HG03196 (cell line): ENCODE data around the gene DLG2.

Source experiments
- ATAC-seq: cut with Tn5 transposase; IDR thresholded peaks from one replicate; pipeline ENCODE4 v1.9.1; 2021; ENCODE audit not compliant: unreplicated experiment

The DLG2 gene

GRCh38 chr11:83713708-83714107 is 1913.4 kb downstream of the DLG2 start:
- no peak for ATAC-seq

- ATAC-seq = no peak
These were observed 1916.0 kb downstream of the DLG2 start for GRCh38 chr11:83711106-83711527.

- ATAC-seq = no peak
These were observed 1917.7 kb downstream of the DLG2 start for GRCh38 chr11:83709434-83709833.

DNA sequence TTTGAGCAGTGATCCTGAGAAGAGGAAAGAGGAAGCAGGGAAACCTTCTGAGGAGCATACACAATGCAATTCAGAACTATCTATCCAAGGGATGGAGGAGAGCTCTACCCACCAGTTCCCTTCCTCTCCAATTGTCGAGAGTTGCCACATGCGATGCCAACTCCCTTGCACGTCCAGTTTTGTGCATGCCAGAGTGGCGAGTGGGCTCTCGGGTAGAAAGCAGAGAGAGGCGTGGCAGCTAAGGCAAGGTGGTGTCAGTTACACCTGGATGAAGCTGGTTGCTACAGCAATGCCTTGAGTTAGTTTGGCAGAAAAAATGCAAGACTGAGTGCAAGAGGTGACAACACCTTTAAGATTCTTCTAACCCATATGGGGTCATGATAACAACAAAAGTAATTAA is 1920.6 kb downstream of the DLG2 start:
- ATAC-seq = no peak

DNA sequence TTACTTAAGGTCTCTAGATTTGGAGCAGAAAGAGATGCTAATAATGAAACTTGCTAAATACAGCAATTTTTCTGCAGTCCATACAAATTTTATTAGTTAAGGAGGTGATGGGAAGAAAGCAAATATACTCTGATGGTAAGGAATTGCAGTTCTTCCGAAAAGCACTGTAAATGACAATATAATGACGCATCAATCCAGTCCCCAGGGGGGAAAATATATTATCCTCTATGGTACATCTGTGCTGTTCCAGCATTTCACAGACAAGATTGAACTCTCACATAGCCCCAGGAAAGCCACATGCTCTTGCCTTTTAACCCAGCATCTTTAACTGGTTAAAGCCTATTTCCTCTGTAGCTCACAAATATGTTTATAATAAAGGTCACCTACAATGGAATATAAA is 1924.3 kb downstream of the DLG2 start:
- ATAC-seq = no peak

- ATAC-seq = no peak
These were observed 1929.6 kb downstream of the DLG2 start for GRCh38 chr11:83697518-83697917.

- ATAC-seq = no peak
These were observed 1932.1 kb downstream of the DLG2 start for GRCh38 chr11:83695046-83695445.

DNA sequence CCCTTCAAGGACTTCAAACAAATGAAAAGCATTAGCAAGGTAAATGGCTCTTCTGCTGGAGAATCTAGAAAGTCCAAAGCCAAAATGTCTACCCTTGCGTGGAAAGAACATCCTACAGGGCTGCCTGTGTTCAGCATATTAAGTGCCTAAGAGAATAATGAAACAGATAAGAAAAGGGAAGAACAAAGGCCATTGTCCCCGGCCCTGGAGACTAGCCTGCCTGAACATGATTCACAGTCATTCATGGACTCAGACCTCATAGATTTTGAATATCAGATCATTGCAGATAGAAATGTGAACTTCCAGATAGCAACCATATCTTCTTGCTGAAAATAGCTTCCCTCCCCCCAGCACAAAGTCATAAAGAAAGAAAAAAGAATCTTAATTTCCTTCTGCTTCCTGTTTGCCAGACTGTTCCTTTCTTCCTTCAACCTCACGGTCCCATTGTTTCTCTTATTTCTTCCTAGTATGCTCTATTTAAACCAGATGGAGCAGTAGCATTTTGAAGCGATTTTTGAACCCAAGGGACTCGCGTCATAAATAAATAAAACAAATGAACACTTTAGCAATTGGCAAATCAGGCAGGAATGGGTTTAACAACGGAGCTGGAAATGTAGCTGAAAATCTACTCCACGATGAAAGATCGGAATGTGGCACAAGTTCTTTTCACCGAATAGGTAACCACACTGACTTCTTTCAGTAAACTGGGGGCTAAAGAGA is 1932.8 kb downstream of the DLG2 start:
- ATAC-seq = no peak

DNA sequence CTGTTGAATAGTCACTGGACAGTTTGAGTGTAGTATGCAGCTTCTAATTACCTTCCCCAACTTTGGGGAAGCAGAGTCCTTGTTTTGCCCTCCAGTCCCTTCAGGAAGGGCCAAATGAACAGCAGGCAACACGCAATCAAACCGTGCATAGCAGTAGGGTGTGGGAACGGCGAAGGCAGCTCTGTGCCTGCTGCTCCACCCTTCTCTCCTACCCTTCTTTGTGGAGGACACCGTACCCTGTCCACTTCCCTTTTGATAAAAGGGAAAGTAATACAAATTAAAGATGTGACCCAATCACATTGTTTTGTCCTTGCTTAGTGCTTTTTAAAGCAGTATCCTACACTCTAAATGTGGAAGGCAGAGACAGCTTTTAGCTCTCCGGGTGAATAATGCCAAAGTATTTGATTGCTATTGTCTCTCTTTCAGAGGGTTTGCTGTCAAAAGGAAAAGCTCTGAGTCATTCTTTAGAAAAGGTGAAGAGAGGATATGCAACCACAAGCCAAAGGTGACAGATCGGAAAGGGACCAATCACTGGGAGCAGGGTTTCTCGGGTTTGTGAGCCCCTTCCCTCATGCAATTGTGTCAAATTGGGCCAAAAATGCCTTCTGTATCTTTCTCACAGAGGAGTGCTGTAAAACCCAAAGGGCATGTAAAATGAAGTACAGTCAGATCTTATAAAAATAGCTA is 1933.7 kb downstream of the DLG2 start:
- ATAC-seq = no peak

DNA sequence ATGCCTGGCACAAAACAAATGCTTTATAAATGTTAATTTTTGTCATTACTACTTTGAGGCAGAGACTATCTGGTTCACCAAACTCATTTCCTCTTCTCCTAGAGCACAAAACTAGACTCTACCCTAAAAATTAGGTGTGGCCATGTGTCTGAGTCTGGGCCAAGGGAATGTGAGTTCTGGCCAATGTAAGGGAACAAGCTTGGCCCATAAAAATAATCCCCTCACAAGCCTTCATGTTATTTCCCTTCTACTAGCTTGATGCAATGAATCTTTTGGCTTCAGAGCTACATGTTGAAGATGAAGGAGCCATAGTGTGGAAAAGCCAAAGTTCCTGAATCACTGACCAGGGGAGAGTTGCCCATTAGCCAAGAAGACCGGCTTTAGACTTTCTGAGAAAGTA is 1934.5 kb downstream of the DLG2 start:
- no peak for ATAC-seq

- ATAC-seq = no peak
These were observed 1935.6 kb downstream of the DLG2 start for GRCh38 chr11:83691451-83691950.

- ATAC-seq = no peak
These were observed 1937.9 kb downstream of the DLG2 start for GRCh38 chr11:83689144-83689780.

- no peak for ATAC-seq
These were observed 1939.4 kb downstream of the DLG2 start for GRCh38 chr11:83687787-83688186.

GRCh38 chr11:83685730-83686129 is 1941.4 kb downstream of the DLG2 start:
- no peak for ATAC-seq

- ATAC-seq = no peak
These were observed 1943.1 kb downstream of the DLG2 start for GRCh38 chr11:83684071-83684470.

DNA sequence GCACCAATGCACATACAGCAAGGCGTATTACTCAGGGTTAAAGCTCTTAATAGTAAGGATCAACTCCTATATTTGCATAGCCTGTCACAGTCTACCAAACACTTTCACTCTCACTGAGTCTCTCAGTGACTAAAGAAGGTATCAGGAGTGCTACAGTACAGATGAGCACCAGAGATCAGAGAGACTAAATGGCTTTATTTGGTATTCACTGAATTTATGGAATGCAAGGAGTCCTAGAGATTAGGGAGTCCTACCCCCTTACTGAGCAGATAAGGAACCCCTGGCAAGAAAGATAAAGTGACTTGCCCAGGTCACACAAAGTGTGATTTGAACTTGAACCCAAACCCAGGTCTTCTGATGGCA is 1944.6 kb downstream of the DLG2 start:
- ATAC-seq = peak; percentile 85

DNA sequence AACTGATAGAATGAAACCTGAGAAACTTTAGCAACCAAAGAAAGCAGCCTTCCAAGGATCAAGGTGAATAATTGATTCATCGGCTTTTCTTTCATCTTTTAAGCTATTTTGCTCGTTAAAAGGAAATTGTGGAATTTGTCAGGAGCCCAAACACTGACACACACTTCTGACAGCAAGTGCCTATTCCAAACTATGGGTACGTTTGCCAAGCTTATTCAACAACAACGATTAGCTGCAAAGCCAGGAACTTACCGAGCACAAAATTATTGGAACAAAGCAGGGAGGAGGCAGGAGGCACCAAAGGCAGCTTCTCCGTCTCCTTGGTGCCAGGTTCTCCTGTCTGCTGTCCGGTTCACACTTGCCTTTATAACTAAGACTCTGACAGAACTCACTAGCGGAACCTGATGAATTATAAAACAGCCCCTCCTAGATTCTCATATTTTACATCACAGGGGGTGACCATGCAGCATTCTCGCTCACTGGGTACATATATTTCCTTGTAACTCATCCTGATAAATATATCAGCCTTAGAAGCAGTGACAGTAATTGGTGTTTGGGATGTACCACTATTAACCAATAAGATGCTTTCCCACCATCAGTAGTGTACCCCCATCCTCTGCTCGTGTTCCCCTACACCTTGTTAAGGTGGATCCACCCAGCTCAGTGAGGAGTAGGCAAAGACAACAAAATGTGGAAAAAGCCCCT is 1945.1 kb downstream of the DLG2 start:
- no peak for ATAC-seq

- no peak for ATAC-seq
These were observed 1945.9 kb downstream of the DLG2 start for GRCh38 chr11:83681031-83681781.

DNA sequence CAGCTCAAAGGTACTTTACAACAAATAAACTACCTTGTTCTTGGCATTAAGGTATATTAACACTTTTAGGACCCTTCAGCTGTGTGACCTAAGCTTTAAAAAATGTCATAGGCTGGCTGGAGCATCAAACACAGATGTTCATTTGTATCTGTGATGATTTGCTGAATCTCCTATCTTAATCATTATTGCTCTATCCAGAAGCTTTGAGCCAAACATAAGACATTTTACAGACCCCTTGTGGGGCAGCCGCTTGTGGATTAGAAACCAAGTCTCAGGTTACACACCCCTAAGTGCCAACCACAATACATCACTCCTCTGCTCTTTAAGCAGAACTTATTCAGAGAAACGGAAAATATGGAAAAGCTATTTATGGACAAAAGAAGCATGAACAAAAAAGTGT is 1946.8 kb downstream of the DLG2 start:
- ATAC-seq = no peak

DNA sequence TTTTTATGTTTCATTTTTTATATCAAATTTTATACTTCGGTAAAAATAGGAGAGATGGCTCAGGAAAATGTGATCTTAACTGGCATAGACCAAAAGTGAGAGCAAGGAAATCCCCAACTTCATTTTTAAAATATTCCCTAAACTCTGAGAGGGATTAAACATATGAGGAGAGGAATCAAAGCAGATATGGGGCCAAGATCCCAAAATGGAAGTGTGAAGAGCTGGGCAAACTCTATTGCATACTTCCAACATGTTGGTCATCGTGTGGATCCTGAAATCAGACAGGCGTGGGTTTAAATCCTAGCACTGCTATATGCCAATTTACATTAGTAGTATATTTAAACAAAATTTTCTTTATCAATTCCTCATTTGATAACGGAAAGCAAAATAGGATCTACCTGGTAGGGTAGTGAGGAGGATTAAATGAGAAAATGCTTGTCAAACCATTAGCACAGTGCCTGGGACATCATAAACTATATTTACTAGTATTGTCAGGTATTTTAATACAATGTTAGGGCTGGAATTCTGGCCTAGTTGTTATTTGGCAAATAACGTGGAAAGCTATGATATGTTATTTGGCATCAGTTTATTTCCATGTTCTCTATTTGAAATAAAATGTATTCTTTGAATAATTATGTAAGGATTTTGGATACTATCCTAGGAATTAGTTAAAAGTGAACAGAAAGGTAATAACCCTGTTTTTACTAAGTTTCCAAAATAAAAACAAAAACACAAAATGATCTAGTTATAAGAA is 1948.1 kb downstream of the DLG2 start:
- ATAC-seq = no peak
